GM18951 (cell line): ENCODE results near the gene TWIST2.

Experiments
- POLR2A ChIP-seq: IDR thresholded peaks from 4 replicates; pipeline ENCODE4 v1.6.1; 2011; ENCODE audit warnings: mild to moderate bottlenecking; ENCODE audit not compliant: insufficient read length, insufficient read depth; ENCODE audit errors: extremely low read depth
- in situ Hi-C: fragments of 300-500 bp; cut with MboI; formaldehyde crosslinking; loops from one replicate; pipeline ENCODE4 v1.12.0; 2022; ENCODE audit warnings: low sequenced_read_pairs, mixed read lengths, inconsistent platforms; ENCODE audit not compliant: unreplicated experiment

Gene TWIST2

GRCh38 chr2:238926761-238927611 is 79.1 kb downstream of the TWIST2 start:
- no peak for TF ChIP-seq POLR2A
- in situ Hi-C loops = no loop called here

- in situ Hi-C loops = no loop called here
- no peak for TF ChIP-seq POLR2A
Measured at GRCh38 chr2:238927746-238928519, 80.0 kb downstream of the TWIST2 start.

GRCh38 chr2:238928520-238929241 is 80.8 kb downstream of the TWIST2 start:
- TF ChIP-seq POLR2A = no peak
- in situ Hi-C loops = no loop called here

- no peak for TF ChIP-seq POLR2A
- in situ Hi-C loops = no loop called here
Measured at GRCh38 chr2:238929242-238930081, 81.6 kb downstream of the TWIST2 start.

GRCh38 chr2:238930216-238930615 is 82.3 kb downstream of the TWIST2 start:
- in situ Hi-C loops = no loop called here
- TF ChIP-seq POLR2A = no peak

DNA sequence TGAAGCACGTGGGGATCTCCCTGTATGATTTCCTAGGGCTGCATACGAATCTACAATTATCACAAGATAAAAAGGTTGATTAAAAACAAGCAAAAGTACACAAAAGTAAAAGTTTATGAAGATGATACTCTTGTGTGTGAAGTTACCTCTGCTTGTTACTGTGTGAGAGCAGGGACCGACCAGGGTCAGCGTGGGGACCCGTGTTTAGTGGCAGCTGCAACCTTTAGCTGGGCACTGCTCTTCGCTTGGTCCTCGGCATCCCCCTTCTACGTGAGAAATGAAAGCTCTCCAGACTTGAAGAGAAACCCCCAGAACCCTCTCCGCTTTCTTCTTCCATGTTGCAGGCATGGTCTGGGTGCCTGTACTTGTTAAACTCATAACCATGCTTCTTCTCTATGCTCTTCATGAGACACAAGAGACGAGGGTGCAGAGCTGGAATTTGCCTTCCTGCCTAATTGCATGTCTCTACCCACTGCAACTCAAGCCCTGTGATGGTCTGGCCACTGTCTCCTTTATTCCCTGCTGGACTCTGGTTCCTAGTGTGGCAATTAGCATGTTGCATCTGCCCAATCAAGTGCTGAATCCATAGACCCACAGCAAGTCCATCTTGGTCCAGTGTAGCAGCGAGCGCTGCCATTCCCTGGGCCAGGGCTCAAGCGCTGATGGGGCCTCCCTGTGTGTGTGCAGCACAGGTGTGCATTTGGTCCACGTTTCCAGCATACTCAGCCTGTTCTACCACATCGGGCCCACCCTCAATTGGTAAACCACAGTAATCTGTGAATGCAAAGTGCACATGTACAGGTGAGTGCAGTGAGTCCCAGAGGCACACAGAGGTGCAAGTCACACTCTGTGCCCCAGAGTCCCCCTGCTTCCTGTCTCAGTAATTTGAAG is 88.5 kb downstream of the TWIST2 start:
- TF ChIP-seq POLR2A = no peak
- in situ Hi-C loops = no loop called here

DNA sequence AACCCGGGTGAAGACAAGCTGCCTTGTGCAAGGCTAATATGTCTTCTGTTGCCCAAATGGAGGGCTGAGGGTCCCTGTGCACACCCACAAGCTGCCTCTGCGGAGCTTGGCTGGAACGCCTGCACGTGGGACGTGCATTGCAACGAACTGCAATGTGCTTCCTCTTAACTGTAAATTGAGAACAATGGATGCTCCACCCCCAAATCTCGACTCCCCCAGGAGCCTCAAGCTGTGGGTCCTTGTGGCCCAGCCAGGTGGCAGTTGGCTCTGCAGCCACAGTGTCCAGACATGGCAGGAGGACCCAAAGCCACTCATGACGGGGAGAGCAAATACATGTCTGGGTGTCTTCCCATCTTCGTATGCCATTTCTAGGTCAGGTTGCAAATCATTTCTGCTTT is 90.1 kb downstream of the TWIST2 start:
- in situ Hi-C loops = no loop called here

GRCh38 chr2:238938401-238939055 is 90.6 kb downstream of the TWIST2 start:
- no peak for TF ChIP-seq POLR2A
- in situ Hi-C loops = no loop called here

More for the DNA sequence above, 90.1 kb downstream of the TWIST2 start:
- no peak for TF ChIP-seq POLR2A

DNA sequence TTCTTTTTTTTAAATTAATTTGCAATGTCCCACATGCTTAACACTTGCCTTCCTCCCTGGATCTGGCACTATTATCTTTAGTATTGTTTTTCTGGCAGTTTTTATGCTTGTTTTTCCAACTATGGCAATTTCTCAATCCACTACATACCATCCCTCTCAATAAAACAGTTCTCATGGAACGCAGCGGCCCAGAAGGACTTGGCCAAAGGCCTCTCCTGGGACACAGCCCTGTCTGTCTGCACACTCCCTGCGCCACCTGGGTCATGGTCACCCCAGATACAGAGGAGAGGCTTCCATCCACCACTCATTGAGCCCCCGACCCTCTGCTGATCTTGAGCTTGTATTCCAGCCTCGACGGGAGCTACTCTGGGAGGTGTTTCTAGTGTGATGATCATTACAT is 91.2 kb downstream of the TWIST2 start:
- no peak for TF ChIP-seq POLR2A
- in situ Hi-C loops = no loop called here

DNA sequence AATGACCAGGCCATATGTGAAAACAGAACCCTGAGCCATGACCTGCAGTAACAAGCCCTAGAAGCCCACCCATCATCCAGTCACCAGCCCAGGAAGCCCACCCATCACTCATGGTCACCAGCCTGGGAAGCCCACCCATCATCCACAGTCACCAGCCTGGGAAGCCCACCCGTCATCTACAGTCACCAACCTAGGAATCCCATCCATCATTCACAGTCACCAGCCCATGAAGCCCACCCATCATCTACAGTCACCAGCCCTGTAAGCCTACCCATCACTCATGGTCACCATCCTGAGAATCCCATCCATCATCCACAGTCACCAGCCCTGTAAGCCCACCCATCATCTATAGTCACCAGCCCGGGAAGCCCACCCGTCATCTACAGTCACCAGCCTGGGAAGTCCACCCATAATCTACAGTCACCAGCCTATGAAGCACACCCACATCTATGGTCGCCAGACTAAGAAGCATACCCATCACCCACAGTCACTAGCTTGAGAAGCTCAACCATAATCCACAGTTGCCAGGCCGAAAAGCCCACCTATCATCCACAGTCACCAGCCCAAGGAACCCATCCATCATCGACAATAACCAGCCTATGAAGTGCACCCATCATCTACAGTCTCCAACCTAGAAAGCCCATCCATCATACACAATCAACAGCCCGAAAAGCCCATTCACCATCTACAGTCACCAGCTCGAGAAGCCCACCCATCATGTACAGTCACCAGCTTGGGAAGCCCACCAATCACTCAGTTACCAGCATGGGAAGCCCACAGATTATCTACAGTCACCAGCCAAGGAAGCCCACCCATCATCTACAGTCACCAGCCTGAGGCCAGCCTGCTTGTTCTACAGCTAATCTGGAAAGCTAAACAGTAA is 91.9 kb downstream of the TWIST2 start:
- in situ Hi-C loops = no loop called here
- TF ChIP-seq POLR2A = no peak

- in situ Hi-C loops = no loop called here
- TF ChIP-seq POLR2A = no peak
Measured at GRCh38 chr2:238940806-238941205, 92.9 kb downstream of the TWIST2 start.
